Measurements from ENCODE around the gene TSPAN32.
"Not testable (repeated sequence)": the region's sequence is repeated elsewhere in the genome, so short reads cannot be mapped to it uniquely, and the experiment has no call there.

TSPAN32 gene

DNA sequence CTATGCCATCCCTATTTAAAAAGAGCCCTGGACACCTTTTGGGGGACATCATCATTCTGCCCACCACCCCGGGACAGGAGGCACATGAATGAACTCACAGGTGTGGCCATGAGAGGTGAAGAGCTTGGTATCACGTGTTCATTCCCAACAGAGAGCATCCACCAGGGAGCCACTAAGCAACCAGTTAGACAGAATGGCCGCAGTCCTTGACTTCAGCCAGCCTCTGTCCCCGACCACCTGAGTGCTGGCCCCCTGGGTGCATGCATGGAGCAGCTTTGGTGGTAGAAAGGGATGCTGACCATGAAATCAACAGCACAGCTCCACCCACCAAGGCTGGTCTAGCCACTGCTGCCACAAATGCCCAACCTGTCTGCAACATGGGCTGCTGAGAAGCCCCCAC lies 44.2 kb downstream of the TSPAN32 start:
- no peak for DNase-seq

DNA sequence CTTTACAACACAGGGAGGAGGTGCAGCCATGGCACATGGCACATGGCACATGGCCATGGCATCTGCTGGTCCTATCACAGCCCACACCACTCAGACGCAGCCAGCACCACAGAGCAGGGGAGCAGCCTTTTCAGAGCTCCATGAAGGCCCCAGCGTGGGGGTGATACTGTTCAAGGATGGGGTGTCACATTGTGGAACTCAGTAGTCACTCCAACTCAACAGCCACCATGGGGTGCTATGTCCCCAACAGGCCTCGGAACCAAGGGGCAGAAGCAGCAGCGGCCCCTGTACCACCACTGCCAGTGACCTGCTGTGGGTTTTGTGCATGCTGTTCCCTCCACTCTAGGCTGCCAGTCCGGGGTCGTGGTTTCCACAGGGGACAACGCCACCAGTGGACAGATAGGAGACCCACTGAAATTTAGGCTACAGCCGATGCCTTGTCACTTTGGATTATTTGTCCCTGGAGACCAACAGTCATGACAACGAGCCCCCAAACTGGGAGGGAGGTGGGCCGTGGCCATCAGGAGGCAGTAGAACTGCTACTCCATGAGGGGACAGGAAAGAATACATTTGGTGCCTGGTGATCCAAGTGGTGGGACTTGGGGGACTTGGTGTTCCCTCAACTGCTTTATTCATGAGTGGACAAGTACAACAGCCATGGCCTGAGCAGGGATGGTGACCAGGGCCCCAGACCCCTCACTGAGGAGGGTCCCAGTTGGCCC lies 44.9 kb downstream of the TSPAN32 start:
- no peak for DNase-seq

DNA sequence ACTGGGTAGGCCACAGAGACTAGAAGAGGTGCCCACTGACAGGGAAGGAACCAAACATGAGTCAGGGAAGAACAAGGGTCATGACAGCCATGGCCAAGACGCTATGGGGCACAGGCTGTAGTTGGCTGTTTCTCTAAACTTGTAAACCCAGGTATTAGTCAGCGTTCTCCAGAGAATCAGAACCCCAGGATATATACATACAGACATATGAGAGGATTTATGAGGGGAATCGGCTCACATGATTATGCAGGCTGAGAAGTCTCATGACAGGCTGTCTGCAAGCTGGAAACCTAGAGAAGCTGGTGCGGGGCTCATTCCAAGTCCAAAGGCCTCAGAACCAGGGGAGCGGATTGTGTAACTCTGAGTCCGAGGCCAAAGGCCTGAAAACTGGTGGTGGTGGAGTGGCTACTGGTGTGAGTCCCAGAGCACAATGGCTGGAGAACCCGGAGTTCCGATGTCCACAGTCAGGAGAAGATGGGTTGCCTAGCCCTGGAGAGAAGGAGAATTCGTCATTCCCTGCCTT lies 45.6 kb downstream of the TSPAN32 start:
- DNase-seq, result no peak

DNA sequence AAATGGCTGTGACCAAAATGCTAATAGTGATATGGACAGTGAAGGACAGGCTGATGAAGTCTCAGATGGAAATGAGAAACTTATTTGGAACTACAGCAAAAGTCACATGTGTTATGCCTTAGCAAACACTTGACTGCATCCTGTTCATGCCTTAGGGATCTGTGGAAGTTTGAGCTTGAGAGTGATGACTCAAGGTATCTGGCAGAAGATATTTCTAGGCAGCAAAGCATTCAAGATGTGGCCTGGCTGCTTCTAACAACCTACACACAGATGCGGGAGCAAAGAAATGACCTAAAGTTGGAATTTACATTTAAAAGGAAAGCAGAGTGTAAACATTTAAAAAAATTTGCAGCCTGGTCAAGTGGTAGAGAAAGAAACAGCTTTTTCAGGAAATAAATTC lies 47.2 kb downstream of the TSPAN32 start:
- no peak for DNase-seq

DNA sequence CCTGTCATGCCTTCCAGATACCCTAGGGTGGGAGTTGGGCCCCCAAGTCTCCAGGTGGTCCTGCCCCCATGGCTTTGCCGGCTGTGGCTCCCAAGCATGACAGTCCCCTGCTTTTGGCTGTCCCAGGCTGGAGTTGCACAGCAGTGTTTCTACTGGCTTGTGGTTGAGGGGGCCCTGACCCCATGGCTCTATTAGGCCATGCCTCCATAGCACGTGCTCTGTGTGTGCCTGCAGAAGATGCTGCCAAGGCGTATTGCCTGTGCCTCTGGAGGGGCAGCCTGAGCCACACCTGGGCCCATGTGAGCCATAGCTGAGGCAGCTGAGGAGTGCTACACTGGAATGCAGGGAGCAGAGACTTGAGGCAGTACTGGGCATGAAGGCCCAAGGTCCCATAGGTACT lies 49.9 kb downstream of the TSPAN32 start:
- no peak for DNase-seq

DNA sequence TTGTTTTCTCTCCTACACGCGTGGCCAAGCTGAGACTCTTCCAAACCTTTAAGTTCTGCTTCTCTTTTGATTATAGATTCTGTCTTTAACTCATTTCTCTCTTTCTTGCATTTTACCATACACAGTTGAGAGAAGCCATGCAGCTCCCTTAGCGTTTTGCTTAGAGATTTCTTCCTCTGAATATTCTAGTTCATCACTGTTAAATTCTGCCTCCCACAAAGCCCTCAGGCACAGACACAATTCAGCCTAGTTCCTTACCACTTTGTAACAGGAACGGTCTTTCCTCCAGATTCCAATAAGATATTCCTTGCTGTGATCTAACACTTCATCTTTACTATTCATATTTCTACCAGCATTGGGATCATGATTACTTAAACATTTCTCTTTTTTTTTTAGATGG lies 50.6 kb downstream of the TSPAN32 start:
- DNase-seq, result no peak

DNA sequence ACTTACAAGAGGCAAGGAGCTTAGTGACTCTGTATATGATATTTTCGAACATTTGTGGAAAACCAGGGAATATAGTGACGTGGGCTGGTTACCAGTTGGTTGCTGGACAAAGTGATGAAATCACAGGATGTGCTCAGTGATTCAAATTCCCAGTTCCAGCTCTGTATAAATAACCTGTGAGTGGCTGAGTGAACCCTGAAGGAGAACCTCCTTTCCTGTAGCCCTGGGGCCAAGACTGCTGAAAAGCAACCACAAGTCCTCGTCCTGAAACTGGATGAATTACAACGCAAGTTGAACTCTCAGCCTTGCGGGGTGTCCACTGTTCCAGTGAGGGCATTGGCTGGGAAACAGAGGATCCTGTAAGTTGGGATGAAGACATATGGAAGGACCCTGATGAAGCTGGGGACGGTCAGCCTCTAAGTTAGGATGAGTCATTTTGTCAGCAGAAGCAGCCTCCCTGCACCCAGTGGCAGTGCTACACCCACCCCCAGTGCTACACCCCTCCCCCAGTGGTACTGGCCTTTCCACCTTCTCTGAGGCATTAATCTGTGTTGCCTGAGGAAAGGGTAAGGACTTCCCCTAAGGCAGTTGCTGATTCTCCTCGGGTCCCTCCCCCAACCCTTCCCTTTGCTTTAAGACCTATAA lies 53.3 kb downstream of the TSPAN32 start:
- DNase-seq, result no peak

DNA sequence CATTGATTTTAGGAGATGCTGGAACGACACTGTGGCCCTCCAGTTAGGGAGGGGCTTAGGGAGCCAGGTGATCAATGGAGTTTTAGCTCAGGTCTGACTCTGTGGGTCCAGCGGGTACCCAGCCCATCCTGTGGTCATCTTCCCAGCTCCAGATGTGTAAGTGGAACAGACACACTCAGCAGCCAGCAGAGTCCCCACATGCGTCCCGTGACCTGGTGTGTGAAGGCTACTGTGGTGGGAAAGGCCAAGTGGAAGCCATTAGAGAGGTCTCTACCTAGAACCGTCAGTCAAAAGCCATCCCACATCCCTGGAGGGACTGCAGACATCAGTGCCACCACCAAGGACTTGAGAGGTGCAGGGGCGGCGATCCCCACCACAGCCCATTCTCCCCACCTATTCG lies 55.4 kb downstream of the TSPAN32 start:
- no peak for DNase-seq

DNA sequence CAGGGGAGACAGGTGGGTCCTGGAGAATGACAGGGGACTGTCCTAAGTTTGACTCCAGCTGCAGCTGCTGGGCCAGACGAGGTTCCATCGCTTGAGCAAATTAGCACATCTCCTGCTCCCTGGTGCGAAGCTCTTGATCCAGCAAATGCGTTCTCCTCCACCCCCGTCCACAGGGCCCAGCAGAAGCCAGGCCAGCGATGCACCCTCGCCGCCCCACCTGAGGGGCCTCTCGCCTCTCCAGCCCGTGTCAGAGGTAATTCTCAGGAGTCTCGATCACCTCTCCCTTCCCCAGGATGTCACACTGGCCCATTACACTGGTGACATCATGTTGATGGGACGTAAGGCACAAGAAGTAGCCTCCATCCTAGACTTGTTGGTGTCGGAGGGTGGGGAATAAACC lies 55.8 kb downstream of the TSPAN32 start:
- not testable (repeated sequence) for DNase-seq

DNA sequence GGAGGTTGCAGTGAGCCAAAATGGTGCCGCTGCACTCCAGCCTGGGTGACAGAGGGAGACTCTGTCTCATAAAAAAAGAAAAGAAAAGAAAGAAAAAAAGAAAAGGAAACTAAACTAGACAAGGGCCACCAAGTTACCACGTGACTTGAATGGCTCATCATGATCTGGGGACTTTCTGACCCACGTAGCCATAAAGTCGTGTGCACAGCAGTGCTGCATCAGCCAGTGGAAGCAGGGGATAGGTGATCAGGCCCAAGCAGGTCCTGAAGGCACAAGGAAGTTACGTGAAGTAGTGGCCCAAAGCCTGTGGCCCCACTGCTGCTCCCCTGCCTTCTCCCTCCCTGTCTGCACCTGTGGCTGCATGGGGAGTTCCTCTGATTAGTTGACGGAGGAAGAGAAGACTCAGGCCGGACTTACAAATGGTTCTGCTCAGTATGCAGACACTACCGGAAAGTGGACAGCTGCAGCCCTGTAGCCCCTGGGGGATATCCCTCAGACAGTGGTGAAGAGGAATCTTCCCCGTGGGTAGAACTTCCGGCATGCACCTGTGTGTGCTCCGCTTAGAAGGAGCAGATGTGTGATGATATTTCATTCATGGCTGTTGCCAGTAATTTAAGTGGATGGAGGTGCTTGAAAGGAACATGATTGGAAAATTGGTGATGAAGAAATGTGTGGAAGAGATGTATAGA lies 57.1 kb downstream of the TSPAN32 start:
- DNase-seq, result no peak

DNA sequence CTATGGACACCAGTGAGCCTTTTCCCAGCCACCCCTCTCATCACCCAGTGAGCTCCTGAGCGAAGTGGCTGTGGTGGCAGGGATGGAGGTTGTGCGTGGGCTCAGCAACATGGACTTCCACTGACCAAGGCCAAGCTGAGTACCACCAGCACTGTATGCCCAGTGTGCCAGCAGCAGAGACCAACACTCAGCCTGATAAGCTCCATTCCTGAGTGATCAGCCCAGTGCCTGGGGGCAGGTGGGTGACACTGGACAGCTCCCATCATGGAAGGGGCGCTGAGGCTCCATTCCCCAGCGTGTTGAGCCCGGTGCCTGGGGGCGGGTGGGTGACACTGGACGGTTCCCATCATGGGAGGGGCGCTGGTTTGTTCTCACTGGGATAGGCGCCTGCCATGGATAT lies 57.7 kb downstream of the TSPAN32 start:
- no peak for DNase-seq

DNA sequence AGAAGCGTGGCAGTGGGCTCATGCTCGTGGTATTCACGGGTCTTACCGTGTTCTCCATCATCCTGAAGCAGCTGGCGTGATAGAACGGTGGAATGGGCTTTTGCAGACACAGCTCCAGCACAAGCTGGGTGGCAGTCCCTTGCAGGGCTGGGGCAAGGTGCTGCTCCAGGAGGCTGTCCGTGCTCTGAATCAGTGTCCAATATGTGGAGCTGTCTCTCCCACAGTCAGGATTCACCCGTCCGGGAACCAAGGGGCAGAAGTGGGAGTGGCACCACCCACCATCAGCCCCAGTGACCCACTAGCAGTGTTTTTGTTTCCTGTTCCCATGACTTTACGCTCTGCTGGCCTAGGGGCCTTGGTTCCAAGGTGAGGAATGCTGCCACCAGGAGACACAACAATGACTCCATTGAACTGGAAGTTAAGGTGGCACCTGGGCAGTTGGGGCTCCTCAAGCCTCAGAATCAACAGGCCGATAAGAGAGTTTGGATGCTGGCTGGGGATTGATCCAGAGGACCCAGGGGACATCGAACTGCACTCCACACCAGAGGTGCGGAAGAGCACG lies 58.3 kb downstream of the TSPAN32 start:
- DNase-seq, result no peak

DNA sequence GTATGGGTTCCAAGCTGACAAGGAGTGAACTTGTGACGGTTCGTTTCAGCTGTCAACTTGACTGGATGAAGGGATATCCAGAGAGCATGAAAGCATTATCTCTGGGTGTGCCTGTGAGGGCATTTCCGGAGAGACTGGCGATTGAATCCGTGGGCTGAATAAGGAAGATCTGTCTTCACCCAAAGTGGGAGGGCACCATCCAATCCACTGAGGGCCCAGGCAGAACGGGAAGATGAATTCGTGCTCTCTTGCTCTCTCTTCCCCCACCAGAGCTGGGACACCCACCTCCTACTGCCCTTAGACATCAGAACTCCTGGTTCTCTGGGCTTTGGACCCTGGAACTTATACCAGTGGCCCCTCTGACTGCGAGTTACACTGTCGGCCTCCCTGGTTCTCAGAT lies 59.8 kb downstream of the TSPAN32 start:
- DNase-seq, result no peak

DNA sequence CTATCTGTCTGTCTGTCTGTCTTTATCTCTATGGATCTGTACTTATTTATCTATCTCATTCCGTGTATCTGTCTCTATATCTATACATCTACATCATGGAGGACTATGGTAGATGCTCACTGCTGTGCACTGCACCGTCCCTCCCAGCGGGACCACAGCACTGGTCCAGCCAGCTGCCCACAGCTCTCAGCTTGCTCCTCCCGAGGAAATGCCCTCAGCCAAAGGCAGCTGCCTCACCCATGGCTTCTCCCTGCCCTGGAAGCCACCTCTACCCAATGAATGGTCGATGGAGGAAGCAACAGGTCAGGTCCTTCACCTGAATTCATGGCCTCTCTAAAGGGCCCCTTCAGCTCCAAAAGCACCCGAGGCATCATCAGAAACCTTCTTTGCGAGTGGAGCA lies 60.6 kb downstream of the TSPAN32 start:
- no peak for DNase-seq

DNA sequence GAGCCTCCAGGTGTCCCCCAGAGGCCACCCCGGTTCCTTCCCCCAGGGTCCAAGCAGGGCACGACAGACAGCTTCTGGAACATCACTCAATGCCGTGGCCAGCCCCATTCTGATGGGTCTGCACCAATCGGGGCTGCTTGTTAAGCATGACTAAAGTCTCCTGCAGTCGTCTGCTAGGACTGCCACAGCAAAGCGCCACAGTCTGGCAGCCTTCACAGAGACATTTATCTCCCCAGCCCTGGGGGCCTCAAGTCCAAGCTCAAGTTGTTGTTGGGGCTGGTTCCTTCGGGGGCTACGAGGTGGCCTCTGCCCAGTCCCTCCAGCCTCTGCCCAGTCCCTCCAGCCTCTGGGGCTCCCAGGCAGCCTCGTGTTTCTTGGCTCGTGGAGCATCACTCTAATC lies 61.3 kb downstream of the TSPAN32 start:
- DNase-seq, result no peak

DNA sequence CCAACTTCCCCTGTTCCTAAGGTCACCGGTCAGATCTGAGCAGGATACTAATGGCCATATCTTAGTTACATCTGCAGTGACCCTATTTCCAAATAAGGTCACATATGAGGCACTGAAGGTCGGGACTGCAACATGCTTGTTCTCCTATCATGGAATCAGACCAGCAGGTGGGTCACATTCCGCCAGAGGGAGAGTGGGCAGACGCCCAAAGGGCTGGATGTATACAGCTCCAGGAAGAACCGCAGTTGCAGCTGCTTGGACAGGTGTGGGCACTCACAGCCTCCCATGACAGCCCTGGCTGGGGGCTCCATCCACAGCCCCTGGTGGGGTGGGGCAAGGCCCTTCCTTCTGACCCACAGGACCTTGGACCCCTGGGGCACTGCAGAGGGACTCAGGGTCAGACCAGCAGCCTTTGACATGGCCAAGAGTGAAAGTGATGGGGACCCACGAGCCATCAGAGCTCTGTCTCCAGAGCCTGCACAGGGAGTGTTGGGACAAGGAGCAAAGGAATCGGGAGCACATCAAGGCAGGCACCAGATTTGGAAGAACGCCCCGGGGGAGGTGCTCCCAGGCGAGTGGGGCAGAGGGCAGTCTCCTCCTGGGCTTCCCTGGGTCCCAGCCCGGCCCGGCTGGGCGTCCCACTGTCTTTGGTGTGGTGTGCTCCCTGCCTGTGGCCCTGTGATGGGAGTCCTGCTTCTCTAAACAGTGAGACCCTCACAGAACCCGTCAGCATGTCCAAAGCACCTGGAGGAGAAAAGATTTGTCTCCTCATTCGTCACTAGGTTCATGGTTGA lies 62.0 kb downstream of the TSPAN32 start:
- no peak for DNase-seq

DNA sequence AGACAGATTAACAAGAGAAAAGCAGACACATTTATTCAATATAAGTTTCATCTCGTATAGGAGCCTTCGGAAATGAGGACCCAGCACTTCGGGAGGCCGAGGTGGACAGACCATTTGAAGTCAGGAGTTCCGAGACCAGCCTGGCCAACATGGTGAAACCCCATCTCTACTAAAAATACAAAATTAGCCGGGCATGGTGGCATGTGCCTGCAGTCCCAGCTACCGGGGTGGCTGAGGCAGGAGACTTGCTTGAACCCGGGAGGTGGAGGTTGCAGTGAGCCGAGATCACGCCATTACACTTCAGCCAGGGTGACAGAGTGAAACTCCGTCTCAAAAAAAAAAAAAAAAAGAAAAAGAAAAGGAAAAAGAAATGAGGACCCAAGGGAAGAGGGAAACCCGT lies 62.6 kb downstream of the TSPAN32 start:
- DNase-seq, result not testable (repeated sequence)

DNA sequence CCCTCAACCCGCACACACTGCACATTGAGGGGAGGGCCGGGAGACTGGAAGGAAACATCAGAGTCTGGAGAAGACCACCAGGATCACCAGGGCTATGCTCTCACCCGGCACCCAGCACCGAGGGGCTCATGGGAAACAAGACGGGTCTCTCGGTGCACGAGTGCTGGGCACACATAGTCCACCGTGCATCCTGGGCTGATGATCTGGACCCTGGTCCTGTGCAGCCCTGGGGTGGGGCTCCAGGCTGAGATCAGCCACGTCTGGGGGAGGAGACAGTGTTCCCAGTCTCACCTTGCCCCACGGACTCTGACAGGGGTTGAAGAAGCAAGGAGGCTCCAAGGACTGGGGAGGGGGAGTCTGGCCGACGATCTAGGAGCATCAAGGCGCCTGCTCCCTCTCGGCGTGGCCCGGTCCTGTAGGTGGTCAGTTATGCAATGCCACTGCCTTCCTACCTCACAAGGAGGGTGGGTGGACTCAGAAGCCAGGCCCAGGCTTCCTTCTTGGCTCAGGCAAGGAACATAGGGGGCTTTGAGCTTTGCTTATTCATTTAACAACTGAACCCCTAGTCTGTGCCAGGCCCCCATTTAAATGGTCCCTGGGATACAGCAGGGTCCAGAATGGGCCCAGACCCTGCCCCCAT lies 63.9 kb downstream of the TSPAN32 start:
- no peak for DNase-seq

DNA sequence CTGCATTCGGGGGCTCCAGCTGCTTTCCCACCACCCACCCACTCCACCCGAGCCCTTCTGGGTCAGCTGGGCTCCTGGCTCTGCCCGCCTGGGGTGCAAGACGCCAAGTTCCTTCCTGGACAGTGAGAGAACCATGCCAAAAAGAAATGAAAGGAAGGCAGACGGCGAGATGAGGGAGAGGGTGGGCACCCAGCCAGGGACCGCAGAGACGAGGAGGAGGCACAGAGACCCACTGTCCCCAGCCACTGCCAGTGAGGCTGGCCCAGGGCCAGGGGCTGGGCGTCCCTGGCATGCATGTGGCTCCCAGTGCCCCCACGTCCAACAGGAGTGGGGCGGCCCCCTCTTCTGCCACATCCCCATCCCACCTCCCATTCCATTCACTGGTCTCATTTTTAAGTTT lies 64.5 kb downstream of the TSPAN32 start:
- DNase-seq, result no peak

DNA sequence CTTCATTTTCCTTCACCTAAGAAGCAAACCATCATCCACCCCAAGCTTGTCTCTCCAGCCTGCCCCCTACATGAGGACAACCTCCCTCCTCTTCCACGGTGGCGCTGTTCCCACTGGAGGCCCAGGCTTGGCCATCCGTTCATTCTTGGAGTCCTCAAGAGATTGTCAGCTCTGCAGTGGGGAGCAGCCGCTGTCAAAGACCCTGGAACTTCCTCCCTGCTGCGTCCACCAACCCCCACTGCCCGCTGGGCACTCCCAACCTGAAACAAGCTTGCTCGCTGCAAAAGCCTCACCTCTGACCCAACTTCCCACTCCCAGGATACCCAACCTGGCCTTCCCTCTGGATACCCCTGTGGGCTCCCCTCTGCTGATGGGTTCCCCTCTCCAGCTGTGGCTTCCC lies 64.9 kb downstream of the TSPAN32 start:
- DNase-seq, result no peak

DNA sequence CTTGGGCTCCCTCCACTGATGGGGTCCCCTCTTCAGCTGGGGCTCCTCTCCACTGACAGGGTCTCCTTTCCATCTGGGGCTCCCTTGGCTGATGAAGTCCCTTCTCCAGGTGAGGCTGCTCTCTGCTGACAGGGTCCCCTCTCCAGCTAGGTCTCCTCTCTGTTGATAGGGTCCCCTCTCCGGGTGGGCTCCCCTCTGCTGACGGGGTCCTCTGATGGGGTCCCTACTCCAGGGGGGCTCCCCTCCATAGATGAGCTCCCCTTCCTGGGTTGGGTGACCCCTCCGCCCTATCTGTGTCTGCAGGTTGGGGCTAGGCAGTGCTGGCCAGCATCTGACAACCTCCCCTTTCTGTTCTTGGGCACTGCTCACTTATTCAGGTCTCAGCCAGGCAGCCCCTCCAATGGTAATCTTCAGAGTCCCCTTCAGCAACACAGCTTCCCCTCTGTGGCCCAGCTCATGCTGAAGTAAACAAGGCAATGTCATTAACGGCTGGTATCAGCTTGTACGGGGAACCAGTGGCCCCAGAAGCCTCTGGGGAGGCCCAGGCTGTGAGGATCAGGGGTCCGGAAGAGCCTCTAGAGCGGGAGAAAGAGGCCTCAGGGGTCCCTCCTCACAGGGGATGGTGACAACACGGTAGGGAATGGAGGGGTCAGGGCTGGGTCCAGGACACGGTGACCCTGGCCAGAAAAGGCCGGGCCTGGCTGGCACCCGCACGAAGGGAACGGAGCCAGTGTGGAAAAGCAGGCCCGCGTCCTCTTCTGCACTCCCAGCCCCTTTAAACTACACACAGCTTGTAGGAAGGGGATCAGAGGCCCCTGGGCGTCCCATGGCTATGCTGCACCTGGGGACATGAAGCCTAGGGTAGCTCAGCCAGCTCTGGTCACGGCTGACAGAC lies 65.7 kb downstream of the TSPAN32 start:
- DNase-seq, result no peak

Data from cortex of kidney (tissue), 1 donor.